ENCODE results near the gene SLC16A11.
"Not testable (repeated sequence)": the region's sequence is repeated elsewhere in the genome, so short reads cannot be mapped to it uniquely, and the experiment has no call there.

SLC16A11 gene

DNA sequence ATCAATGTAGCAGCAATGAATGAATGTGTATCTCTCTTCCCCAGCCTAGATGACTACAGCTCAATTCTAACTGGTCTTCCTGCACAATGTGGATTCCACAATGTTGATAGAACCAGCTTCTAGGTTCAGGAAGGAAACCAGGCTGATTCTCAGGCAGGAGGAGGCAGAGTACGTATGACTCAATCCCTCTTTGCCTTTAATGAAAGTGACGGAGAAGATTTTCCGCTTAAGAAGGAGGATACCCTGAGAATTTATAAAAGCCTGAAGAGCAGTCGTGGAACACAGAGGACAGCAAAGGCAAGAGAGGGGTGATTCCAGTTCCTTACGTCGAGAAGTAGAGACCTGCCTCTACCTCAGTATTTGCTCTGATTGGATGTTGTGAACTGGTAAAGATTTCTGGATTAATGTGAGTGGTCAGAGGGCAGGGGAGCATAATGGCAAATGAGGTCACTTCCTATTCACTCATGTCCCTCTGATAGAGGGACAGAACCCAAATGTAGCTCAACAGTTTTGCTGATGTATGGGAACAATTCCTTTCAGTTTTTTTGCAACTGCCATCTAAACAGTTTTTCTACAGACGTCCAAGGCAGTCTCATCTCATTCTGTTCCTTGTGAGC is 15.0 kb upstream of the SLC16A11 start:
- no peak for DNase-seq

DNA sequence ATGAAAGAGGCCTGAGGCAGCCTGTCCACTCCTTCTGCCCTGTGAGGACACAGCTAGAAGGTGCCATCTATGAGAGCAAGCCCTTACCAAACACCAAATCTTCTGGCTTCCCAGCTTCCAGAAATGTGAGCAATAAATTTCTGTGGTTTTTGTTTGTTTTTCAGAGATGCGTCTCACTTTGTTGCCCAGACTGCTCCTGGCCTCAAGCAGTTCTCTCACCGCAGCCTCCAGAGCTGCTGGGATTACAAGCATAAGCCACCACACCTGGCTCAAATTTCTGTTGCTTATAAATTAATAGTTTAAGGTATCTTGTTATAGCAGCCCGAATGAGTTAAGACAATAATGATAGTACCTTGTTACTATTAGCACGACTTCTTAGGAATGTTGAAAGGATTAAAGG is 12.5 kb upstream of the SLC16A11 start:
- no peak for DNase-seq

- not testable (repeated sequence) for DNase-seq
These were observed 6.7 kb upstream of the SLC16A11 start for GRCh38 chr17:7050583-7050982.

- DNase-seq = no peak
These were observed 5.1 kb upstream of the SLC16A11 start for GRCh38 chr17:7048968-7049367.

- no peak for DNase-seq
These were observed 3.7 kb upstream of the SLC16A11 start for GRCh38 chr17:7047566-7047965.

GRCh38 chr17:7046725-7047397 is 3.0 kb upstream of the SLC16A11 start:
- not testable (repeated sequence) for DNase-seq

DNA sequence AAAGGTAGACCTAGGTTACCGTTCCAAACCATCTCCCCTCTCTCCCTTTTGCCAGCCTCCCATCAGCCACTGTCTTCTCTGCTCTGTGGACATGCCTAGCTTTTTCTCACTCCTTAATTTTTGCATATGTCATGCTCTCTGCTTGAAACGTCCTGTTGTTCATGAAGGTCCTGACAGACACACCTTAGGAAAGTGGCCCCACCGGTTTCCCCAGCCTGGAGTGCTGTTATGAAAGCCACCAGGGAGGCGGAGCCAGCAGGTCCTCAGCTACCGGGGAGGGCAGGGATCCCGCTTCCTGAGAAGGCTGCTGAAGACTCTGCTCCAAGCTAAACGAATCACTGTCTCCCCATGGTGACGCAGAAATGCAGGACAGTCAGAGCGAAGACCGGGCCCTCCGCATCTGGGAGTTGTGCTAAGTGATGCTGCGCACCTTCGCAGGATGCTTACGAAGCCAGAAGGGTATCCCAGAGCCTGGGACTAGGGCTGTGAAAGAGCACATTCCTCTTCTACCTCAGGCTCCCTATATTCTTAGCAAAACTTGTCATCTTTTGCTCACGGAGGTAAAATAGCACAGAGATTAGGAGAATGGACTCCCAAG is 2.3 kb upstream of the SLC16A11 start:
- no peak for DNase-seq

- peak; percentile 39 for DNase-seq
These were observed 1.7 kb upstream of the SLC16A11 start for GRCh38 chr17:7045492-7046126.

DNA sequence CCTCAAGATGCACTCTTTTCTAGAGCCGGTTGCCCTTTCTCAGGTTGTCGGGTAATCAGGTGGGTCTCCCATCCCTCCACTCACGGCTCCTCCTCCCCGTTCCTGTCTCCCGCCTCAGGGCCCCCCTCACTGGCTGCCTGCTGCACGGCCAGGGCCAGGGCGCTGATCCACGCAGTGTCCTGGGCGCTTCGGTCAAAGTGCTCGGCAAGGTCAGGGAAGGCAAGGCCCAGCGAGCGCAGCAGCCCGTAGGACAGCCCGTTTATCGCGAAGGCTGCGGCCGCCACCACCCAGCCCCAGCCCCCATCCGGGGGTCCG is 753 bp downstream of the SLC16A11 start:
- peak; percentile 12 for DNase-seq

- no peak for DNase-seq
These were observed 1.3 kb downstream of the SLC16A11 start for GRCh38 chr17:7042501-7043181.

GRCh38 chr17:7041607-7042500 is 2.0 kb downstream of the SLC16A11 start:
- no peak for DNase-seq

DNA sequence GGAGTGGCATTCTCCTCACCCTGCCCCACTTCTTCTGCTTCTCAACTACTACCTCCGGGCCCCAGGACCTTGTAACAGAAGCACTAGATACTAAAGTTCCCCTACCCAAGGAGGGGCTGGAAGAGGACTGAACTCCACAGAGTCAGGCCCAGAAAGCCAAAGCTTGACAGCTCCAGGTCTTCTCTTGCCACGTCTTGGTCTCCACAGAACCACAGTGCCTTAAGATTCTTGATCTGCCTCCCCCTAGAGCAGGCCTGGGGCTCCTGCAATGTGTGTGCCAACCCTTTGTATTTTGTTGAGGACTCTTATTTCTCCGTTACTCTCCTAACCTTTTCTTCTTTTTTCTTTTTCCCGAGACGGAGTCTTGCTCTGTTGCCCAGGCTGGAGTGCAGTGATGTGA is 4.1 kb downstream of the SLC16A11 start:
- DNase-seq = no peak

- DNase-seq = no peak
These were observed 5.6 kb downstream of the SLC16A11 start for GRCh38 chr17:7038025-7038862.

- DNase-seq = peak; percentile 88
These were observed 8.1 kb downstream of the SLC16A11 start, which contains the start of gene SLC16A13 for GRCh38 chr17:7035591-7036368. Gene SLC16A13 (plus strand): TSS chr17:7036015. CDS start chr17:7036383, 368 bp downstream.

DNA sequence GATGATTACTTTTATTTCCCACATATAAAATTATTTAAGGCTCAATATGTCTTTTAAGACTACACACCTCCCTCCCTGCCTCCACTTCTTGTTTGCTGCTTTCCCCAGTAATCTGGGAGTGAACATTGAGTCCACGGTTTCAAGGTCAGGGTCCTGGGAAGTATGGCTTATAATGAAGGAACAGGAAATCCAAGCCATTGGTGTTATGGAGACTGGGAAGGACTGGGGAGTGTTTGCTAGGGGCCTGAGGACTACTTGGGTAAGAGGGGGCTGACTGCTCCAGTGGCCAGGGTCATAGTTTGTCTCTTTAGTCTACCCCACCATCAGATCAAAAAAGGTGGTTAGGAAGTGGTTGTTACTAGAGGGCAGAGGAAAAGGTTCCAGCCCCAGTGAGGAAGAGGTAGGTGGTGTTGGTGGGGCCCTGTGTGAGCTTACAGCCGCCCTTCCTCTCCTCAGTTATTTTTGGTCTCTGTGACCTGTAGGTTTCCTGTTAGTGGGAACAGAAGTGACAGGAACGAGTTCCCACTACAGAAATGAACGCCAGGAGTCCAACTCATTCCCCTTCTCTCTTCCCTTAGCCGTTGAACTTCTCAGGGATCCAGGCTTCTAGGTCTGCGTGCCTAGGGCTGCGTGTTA is 8.8 kb downstream of the SLC16A11 start:
- DNase-seq = no peak

DNA sequence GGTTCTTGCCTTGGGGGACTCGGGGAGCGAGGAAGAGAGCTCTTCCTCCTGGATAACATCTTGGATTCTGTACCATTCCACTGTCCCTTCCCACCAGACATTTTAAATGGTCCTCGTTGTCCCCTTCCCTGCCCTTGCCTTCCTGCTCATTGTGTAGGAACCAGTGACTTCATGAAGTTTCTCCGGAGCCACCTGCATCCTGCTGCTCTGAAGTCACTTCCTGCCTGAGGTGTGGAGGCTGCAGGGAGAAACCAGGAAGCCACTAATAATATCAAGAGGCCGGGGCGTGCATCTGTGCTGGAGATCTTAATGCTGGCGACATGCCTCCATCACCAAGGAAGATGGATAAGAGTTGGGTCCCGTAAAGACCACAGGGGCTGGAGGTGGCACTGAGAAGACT is 14.2 kb downstream of the SLC16A11 start:
- DNase-seq = no peak

DNA sequence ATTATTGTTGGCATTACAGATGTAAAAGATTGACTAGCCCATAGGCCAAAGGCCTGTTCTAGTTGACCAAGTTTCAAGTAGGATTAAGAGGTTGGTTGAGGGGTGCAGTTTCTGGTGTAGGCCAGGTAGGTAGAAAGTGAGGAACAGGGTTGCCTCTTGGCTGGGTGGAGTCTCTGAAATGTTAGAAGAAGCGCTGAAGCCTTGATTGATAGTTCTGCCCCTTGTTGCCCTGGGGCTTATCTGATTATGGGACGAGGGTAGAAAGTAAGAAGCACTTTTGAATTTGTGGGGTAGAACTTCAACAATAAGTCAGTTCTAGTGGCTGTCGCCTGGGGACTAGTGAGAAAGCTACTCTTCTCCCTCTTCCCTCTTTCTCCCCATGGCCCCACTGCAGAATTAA is 14.8 kb downstream of the SLC16A11 start:
- no peak for DNase-seq

DNA sequence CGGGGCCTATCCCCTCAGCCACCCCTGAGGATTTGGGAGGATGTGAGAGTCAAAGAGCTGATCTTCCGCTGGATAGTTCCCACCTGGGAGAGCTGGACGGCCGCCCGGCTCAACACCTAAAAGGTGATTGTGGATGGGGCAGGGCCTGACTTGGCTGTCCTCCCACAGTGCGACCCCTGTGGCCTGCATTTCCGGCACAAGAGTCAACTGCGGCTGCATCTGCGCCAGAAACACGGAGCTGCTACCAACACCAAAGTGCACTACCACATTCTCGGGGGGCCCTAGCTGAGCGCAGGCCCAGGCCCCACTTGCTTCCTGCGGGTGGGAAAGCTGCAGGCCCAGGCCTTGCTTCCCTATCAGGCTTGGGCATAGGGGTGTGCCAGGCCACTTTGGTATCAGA is 16.6 kb downstream of the SLC16A11 start:
- DNase-seq = no peak

- no peak for DNase-seq
These were observed 17.3 kb downstream of the SLC16A11 start for GRCh38 chr17:7026471-7027115.

DNA sequence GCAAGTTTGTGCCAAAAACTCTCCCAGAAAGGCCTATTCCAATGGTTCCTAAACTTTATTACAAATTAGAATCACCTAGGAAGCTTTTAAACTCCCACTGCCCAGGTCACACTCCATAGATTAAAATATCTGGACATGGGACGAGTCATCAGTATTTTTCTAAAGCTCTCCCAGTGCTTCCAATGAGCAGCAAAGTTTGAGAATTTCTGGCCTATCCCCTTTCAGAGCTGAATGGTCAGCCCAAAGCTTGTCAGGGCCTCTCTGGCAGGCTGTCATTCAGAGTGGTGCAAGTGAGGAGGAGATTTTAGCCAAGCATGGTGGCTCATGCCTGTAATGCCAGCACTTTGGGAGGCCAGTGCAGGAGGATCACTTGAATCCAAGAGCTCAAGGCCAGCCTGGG is 18.6 kb downstream of the SLC16A11 start:
- no peak for DNase-seq

Measured in NCI-H1092 treated with DMSO at 0.1 percent for 48 hours (cell line).